ENCODE data around the gene CHTF8.

Gene CHTF8

GRCh38 chr16:69100071-69100691 is 32.2 kb downstream of the CHTF8 start:
- no peak overlapping the region for H3K4me3 ChIP-seq (ENCODE audit: low read depth, low read length)
- no peak for DNase-seq (ENCODE audit: low read depth)
- TF ChIP-seq MAX (IDR thresholded peaks at IDR 0.05; ENCODE audit: low read depth, low read length) (no peak), CTCF (IDR thresholded peaks at IDR 0.05; ENCODE audit: low read depth, low read length) (no peak), POLR2A (IDR thresholded peaks at IDR 0.05; ENCODE audit: extremely low read depth, insufficient read length) (no peak), MYC (IDR thresholded peaks at IDR 0.05; ENCODE audit: low read depth, low read length) (no peak)

- no peak for DNase-seq (ENCODE audit: low read depth)
- H3K4me3 ChIP-seq (ENCODE audit: low read depth, low read length) = no peak overlapping the region
- no peak for TF ChIP-seq POLR2A (IDR thresholded peaks at IDR 0.05; ENCODE audit: extremely low read depth, insufficient read length)
These were observed 37.2 kb downstream of the CHTF8 start for GRCh38 chr16:69095193-69095592.

GRCh38 chr16:69094501-69094900 is 37.9 kb downstream of the CHTF8 start:
- no peak for DNase-seq (ENCODE audit: low read depth)
- H3K4me3 ChIP-seq (ENCODE audit: low read depth, low read length) = no peak overlapping the region
- TF ChIP-seq POLR2A (IDR thresholded peaks at IDR 0.05; ENCODE audit: extremely low read depth, insufficient read length) (no peak), MAX (IDR thresholded peaks at IDR 0.05; ENCODE audit: low read depth, low read length) (no peak), CTCF (IDR thresholded peaks at IDR 0.05; ENCODE audit: low read depth, low read length) (no peak), MYC (IDR thresholded peaks at IDR 0.05; ENCODE audit: low read depth, low read length) (no peak)

- DNase-seq (ENCODE audit: low read depth) = no peak
- TF ChIP-seq MYC (IDR thresholded peaks at IDR 0.05; ENCODE audit: low read depth, low read length) (no peak), POLR2A (IDR thresholded peaks at IDR 0.05; ENCODE audit: extremely low read depth, insufficient read length) (no peak), CTCF (IDR thresholded peaks at IDR 0.05; ENCODE audit: low read depth, low read length) (no peak), MAX (IDR thresholded peaks at IDR 0.05; ENCODE audit: low read depth, low read length) (no peak)
- H3K4me3 ChIP-seq (ENCODE audit: low read depth, low read length) = no peak overlapping the region
These were observed 38.4 kb downstream of the CHTF8 start for GRCh38 chr16:69093974-69094373.

GRCh38 chr16:69089091-69089910 is 43.1 kb downstream of the CHTF8 start:
- DNase-seq (ENCODE audit: low read depth) = no peak
- TF ChIP-seq MAX (IDR thresholded peaks at IDR 0.05; ENCODE audit: low read depth, low read length) = no peak
- TF ChIP-seq POLR2A (IDR thresholded peaks at IDR 0.05; ENCODE audit: extremely low read depth, insufficient read length) = no peak
- TF ChIP-seq MYC (IDR thresholded peaks at IDR 0.05; ENCODE audit: low read depth, low read length) = no peak
- H3K4me3 ChIP-seq (ENCODE audit: low read depth, low read length) = no peak overlapping the region

GRCh38 chr16:69088684-69089083 is 43.7 kb downstream of the CHTF8 start:
- no peak for DNase-seq (ENCODE audit: low read depth)
- H3K4me3 ChIP-seq (ENCODE audit: low read depth, low read length) = no peak overlapping the region
- TF ChIP-seq CTCF (IDR thresholded peaks at IDR 0.05; ENCODE audit: low read depth, low read length) = no peak
- no peak for TF ChIP-seq MYC (IDR thresholded peaks at IDR 0.05; ENCODE audit: low read depth, low read length)
- TF ChIP-seq MAX (IDR thresholded peaks at IDR 0.05; ENCODE audit: low read depth, low read length) = no peak
- no peak for TF ChIP-seq POLR2A (IDR thresholded peaks at IDR 0.05; ENCODE audit: extremely low read depth, insufficient read length)

All from NB4 (cell line).